Measurements from ENCODE around the gene TNC.

TNC gene

GRCh38 chr9:115042781-115043509 is 75.0 kb downstream of the TNC start:
- no peak for DNase-seq

GRCh38 chr9:115039516-115040120 is 78.3 kb downstream of the TNC start:
- no peak for DNase-seq

GRCh38 chr9:115038178-115038577 is 79.8 kb downstream of the TNC start:
- DNase-seq = no peak

- DNase-seq = no peak
Observed at GRCh38 chr9:115036691-115037090, 81.3 kb downstream of the TNC start.

- DNase-seq = no peak
Observed at GRCh38 chr9:115035841-115036612, 81.9 kb downstream of the TNC start.

- DNase-seq = no peak
Observed at GRCh38 chr9:115034801-115035200, 83.2 kb downstream of the TNC start.

- no peak for DNase-seq
Observed at GRCh38 chr9:115033800-115034199, 84.2 kb downstream of the TNC start.

- no peak for DNase-seq
Observed at GRCh38 chr9:115032296-115032695, 85.7 kb downstream of the TNC start.

GRCh38 chr9:115030006-115030405 is 88.0 kb downstream of the TNC start:
- no peak for DNase-seq

- DNase-seq = no peak
Observed at GRCh38 chr9:115025721-115026120, 92.2 kb downstream of the TNC start.

GRCh38 chr9:115024925-115025535 is 92.9 kb downstream of the TNC start:
- DNase-seq = no peak

- no peak for DNase-seq
Observed at GRCh38 chr9:115022760-115023434, 95.1 kb downstream of the TNC start.

- DNase-seq = no peak
Observed at GRCh38 chr9:115018547-115019435, 99.2 kb downstream of the TNC start.

GRCh38 chr9:115016344-115016743 is 101.6 kb downstream of the TNC start:
- DNase-seq = no peak

- DNase-seq = no peak
Observed at GRCh38 chr9:115015018-115015635, 102.8 kb downstream of the TNC start.

GRCh38 chr9:115014438-115014837 is 103.5 kb downstream of the TNC start:
- no peak for DNase-seq

GRCh38 chr9:115013998-115014397 is 104.0 kb downstream of the TNC start:
- peak; percentile 70 for DNase-seq

GRCh38 chr9:115012486-115012885 is 105.5 kb downstream of the TNC start:
- no peak for DNase-seq

GRCh38 chr9:115010874-115011273 is 107.1 kb downstream of the TNC start:
- DNase-seq = no peak

- no peak for DNase-seq
Observed at GRCh38 chr9:115008536-115009270, 109.3 kb downstream of the TNC start.

- DNase-seq = no peak
Observed at GRCh38 chr9:115006660-115007059, 111.3 kb downstream of the TNC start.

Data from effector CD4-positive, alpha-beta T cell (primary cell).